Effector memory CD4-positive, alpha-beta T cell (primary cell): ENCODE results near the gene ENOX1.
"Not testable (repeated sequence)": the region's sequence is repeated elsewhere in the genome, so short reads cannot be mapped to it uniquely, and the experiment has no call there.

Experiments
- DNase-seq, 3 donors: peaks; one replicate each; pipeline ENCODE4 v3.0.0-alpha.2; 2020
- H3K27ac ChIP-seq: 2 replicates; pipeline ENCODE4 v1.7.0; 2013; ENCODE audit warnings: mild to moderate bottlenecking, low read length, moderate library complexity; ENCODE audit not compliant: insufficient read depth, poor library complexity, severe bottlenecking
- H3K27me3 ChIP-seq: replicated peaks from 2 replicates; pipeline ENCODE4 v1.7.0; 2013; ENCODE audit warnings: mild to moderate bottlenecking, low read length; ENCODE audit not compliant: insufficient read depth, control insufficient read depth, poor library complexity, severe bottlenecking
- H3K36me3 ChIP-seq: 2 replicates; pipeline ENCODE4 v1.7.0; 2013; ENCODE audit warnings: mild to moderate bottlenecking, low read length, moderate library complexity; ENCODE audit not compliant: control insufficient read depth, insufficient read depth
- H3K4me1 ChIP-seq: 2 replicates; pipeline ENCODE4 v1.7.0; 2013; ENCODE audit warnings: low read length, mild to moderate bottlenecking; ENCODE audit not compliant: control insufficient read depth, insufficient read depth, poor library complexity, severe bottlenecking
- H3K4me3 ChIP-seq: 2 replicates; pipeline ENCODE4 v1.7.0; 2013; ENCODE audit warnings: low read length, low read depth, mild to moderate bottlenecking; ENCODE audit not compliant: insufficient read depth, poor library complexity, severe bottlenecking
- H3K9me3 ChIP-seq: 2 replicates; pipeline ENCODE4 v1.7.0; 2013; ENCODE audit warnings: mild to moderate bottlenecking, low read length, moderate library complexity; ENCODE audit not compliant: control insufficient read depth

Gene ENOX1

GRCh38 chr13:43355774-43356173, 431.0 kb downstream of the ENOX1 start:
- H3K27ac ChIP-seq: no peak overlapping the region
- no peaks in the 10 kb centered on the region for H3K36me3 ChIP-seq
- H3K27me3 ChIP-seq: no peaks in the 10 kb centered on the region
- H3K4me1 ChIP-seq: no peaks in the 10 kb centered on the region
- DNase-seq: no peak
- no peaks in the 10 kb centered on the region for H3K9me3 ChIP-seq
- no peak overlapping the region for H3K4me3 ChIP-seq

GRCh38 chr13:43354153-43354945, 432.4 kb downstream of the ENOX1 start:
- Histone ChIP-seq H3K36me3 (no peaks in the 10 kb centered on the region), H3K27ac (no peak overlapping the region), H3K27me3 (no peaks in the 10 kb centered on the region), H3K4me3 (no peak overlapping the region), H3K9me3 (no peaks in the 10 kb centered on the region), H3K4me1 (no peaks in the 10 kb centered on the region)
- no peak for DNase-seq

GRCh38 chr13:43353631-43354030, 433.1 kb downstream of the ENOX1 start:
- Histone ChIP-seq H3K4me1 (no peaks in the 10 kb centered on the region), H3K9me3 (no peaks in the 10 kb centered on the region), H3K4me3 (no peak overlapping the region), H3K27me3 (no peaks in the 10 kb centered on the region), H3K27ac (no peak overlapping the region), H3K36me3 (no peaks in the 10 kb centered on the region)
- DNase-seq: no peak

GRCh38 chr13:43351612-43352011, 435.2 kb downstream of the ENOX1 start:
- H3K27me3 ChIP-seq, DNase-seq, H3K4me3 ChIP-seq, H3K36me3 ChIP-seq, H3K4me1 ChIP-seq, H3K27ac ChIP-seq, H3K9me3 ChIP-seq: not testable (repeated sequence)

- Histone ChIP-seq H3K4me3 (no peak overlapping the region), H3K27ac (no peak overlapping the region), H3K9me3 (no peaks in the 10 kb centered on the region), H3K4me1 (no peaks in the 10 kb centered on the region), H3K36me3 (no peaks in the 10 kb centered on the region), H3K27me3 (no peaks in the 10 kb centered on the region)
- DNase-seq: no peak
Observed at GRCh38 chr13:43348397-43348796, 438.4 kb downstream of the ENOX1 start.

- Histone ChIP-seq H3K9me3 (no peaks in the 10 kb centered on the region), H3K4me3 (no peak overlapping the region), H3K4me1 (no peaks in the 10 kb centered on the region), H3K36me3 (no peaks in the 10 kb centered on the region), H3K27me3 (no peaks in the 10 kb centered on the region), H3K27ac (no peak overlapping the region)
- DNase-seq: no peak
Observed at GRCh38 chr13:43347877-43348276, 438.9 kb downstream of the ENOX1 start.

- no peak for DNase-seq
- Histone ChIP-seq H3K9me3 (no peaks in the 10 kb centered on the region), H3K4me1 (no peaks in the 10 kb centered on the region), H3K27ac (no peak overlapping the region), H3K27me3 (no peaks in the 10 kb centered on the region), H3K4me3 (no peak overlapping the region), H3K36me3 (no peaks in the 10 kb centered on the region)
Observed at GRCh38 chr13:43346427-43346826, 440.3 kb downstream of the ENOX1 start.

- H3K36me3 ChIP-seq: no peaks in the 10 kb centered on the region
Observed at GRCh38 chr13:43343645-43344044, 443.1 kb downstream of the ENOX1 start.

GRCh38 chr13:43339805-43340550, 446.8 kb downstream of the ENOX1 start:
- H3K27me3 ChIP-seq: no peaks in the 10 kb centered on the region
- no peak overlapping the region for H3K4me3 ChIP-seq
- H3K9me3 ChIP-seq: no peaks in the 10 kb centered on the region
- no peak for DNase-seq
- H3K36me3 ChIP-seq: no peaks in the 10 kb centered on the region
- no peaks in the 10 kb centered on the region for H3K4me1 ChIP-seq
- no peak overlapping the region for H3K27ac ChIP-seq

More at GRCh38 chr13:43343645-43344044, 443.1 kb downstream of the ENOX1 start:
- Histone ChIP-seq H3K4me3 (no peak overlapping the region), H3K9me3 (no peaks in the 10 kb centered on the region), H3K27ac (no peak overlapping the region), H3K27me3 (no peaks in the 10 kb centered on the region), H3K4me1 (no peaks in the 10 kb centered on the region)
- DNase-seq: no peak

GRCh38 chr13:43339145-43339804, 447.5 kb downstream of the ENOX1 start:
- H3K27ac ChIP-seq: no peak overlapping the region
- no peaks in the 10 kb centered on the region for H3K4me1 ChIP-seq

More at GRCh38 chr13:43339145-43339804, 447.5 kb downstream of the ENOX1 start:
- no peaks in the 10 kb centered on the region for H3K9me3 ChIP-seq
- DNase-seq: no peak
- no peaks in the 10 kb centered on the region for H3K27me3 ChIP-seq
- H3K4me3 ChIP-seq: no peak overlapping the region
- no peaks in the 10 kb centered on the region for H3K36me3 ChIP-seq
